ENCODE data around the gene RASSF5.

The RASSF5 gene, protein sequence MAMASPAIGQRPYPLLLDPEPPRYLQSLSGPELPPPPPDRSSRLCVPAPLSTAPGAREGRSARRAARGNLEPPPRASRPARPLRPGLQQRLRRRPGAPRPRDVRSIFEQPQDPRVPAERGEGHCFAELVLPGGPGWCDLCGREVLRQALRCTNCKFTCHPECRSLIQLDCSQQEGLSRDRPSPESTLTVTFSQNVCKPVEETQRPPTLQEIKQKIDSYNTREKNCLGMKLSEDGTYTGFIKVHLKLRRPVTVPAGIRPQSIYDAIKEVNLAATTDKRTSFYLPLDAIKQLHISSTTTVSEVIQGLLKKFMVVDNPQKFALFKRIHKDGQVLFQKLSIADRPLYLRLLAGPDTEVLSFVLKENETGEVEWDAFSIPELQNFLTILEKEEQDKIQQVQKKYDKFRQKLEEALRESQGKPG

GRCh38 chr1:206507284-206508129 lies at the start of gene RASSF5:
Gene RASSF5 (plus strand): TSS chr1:206507531. CDS start chr1:206507603, 72 bp downstream.
- H3K27ac ChIP-seq (ENCODE audit: low read depth, low read length), result no peak within 1 kb of the TSS
- peak within 1 kb of the TSS; percentile 73 for H3K4me3 ChIP-seq (ENCODE audit: low read depth, low read length)
- H3K36me3 ChIP-seq (ENCODE audit: control insufficient read depth, insufficient read depth, low read length), result no peaks in the 10 kb centered on the region
- H3K9me3 ChIP-seq (ENCODE audit: control insufficient read depth, insufficient read depth, low read depth, low read length), result no peaks in the 10 kb centered on the region
- peak within 1 kb of the TSS; percentile 49 for H3K9ac ChIP-seq (ENCODE audit: low read length)
- H3K27me3 ChIP-seq (ENCODE audit: control insufficient read depth, insufficient read depth, low read length), result peaks cover 91% of the 10 kb centered on the region
- H3K4me1 ChIP-seq (ENCODE audit: control insufficient read depth, insufficient read depth, low read length), result peaks cover 11% of the 10 kb centered on the region; the same call in 1 of the 2 replicates

GRCh38 chr1:206459703-206460102 lies 47.6 kb upstream of the RASSF5 start:
- no peaks in the 10 kb centered on the region for H3K27me3 ChIP-seq (ENCODE audit: control insufficient read depth, insufficient read depth, low read length)
- no peak overlapping the region for H3K4me3 ChIP-seq (ENCODE audit: low read depth, low read length)
- no peak overlapping the region for H3K9ac ChIP-seq (ENCODE audit: low read length)
- peaks cover 58% of the 10 kb centered on the region for H3K36me3 ChIP-seq (ENCODE audit: control insufficient read depth, insufficient read depth, low read length)
- H3K4me1 ChIP-seq (ENCODE audit: control insufficient read depth, insufficient read depth, low read length), result peaks cover 13% of the 10 kb centered on the region
- H3K9me3 ChIP-seq (ENCODE audit: control insufficient read depth, insufficient read depth, low read depth, low read length), result no peaks in the 10 kb centered on the region
- no peak overlapping the region for H3K27ac ChIP-seq (ENCODE audit: low read depth, low read length)

DNA sequence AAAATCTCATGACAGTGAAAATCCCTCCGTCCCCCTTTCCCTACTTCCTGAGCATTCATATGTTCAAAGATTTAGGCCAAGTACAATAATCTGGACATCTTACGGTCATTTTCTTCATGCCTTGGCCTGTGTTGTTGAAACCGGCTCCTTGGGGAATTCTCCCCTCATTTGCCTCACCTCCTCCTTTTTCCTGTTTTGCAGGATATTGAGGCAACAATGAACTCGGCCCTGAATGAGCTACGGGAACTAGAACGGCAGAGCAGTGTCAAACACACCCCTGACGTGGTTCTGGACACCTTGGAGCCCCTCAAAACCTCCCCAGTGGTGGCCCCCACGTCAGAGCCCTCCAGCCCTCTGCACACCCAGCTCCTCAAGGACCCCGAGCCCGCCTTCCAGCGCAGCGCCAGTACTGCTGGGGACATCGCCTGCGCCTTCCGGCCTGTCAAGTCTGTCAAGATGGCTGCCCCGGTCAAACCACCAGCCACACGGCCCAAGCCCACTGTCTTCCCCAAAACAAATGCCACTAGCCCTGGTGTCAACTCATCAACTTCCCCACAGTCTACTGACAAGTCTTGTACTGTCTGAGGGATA lies 46.4 kb upstream of the RASSF5 start:
- H3K9me3 ChIP-seq (ENCODE audit: control insufficient read depth, insufficient read depth, low read depth, low read length), result no peaks in the 10 kb centered on the region
- no peak overlapping the region for H3K27ac ChIP-seq (ENCODE audit: low read depth, low read length)
- H3K4me1 ChIP-seq (ENCODE audit: control insufficient read depth, insufficient read depth, low read length), result peaks cover 4% of the 10 kb centered on the region; the same call in 1 of the 2 replicates
- no peak overlapping the region for H3K9ac ChIP-seq (ENCODE audit: low read length)
- no peaks in the 10 kb centered on the region for H3K27me3 ChIP-seq (ENCODE audit: control insufficient read depth, insufficient read depth, low read length)
- H3K4me3 ChIP-seq (ENCODE audit: low read depth, low read length), result no peak overlapping the region
- peaks cover 46% of the 10 kb centered on the region for H3K36me3 ChIP-seq (ENCODE audit: control insufficient read depth, insufficient read depth, low read length)

GRCh38 chr1:206461602-206462455 lies 45.5 kb upstream of the RASSF5 start:
- H3K4me1 ChIP-seq (ENCODE audit: control insufficient read depth, insufficient read depth, low read length), result peaks cover 1% of the 10 kb centered on the region; the same call in 1 of the 2 replicates
- 0 out of 2 replicates have a peak, but pooled peaks cover under 1% of the 10 kb centered on the region for H3K27me3 ChIP-seq (ENCODE audit: control insufficient read depth, insufficient read depth, low read length)
- no peaks in the 10 kb centered on the region for H3K9me3 ChIP-seq (ENCODE audit: control insufficient read depth, insufficient read depth, low read depth, low read length)
- H3K36me3 ChIP-seq (ENCODE audit: control insufficient read depth, insufficient read depth, low read length), result peaks cover 44% of the 10 kb centered on the region
- H3K27ac ChIP-seq (ENCODE audit: low read depth, low read length), result no peak overlapping the region
- no peak overlapping the region for H3K9ac ChIP-seq (ENCODE audit: low read length)
- H3K4me3 ChIP-seq (ENCODE audit: low read depth, low read length), result no peak overlapping the region

- Histone ChIP-seq H3K27me3 (ENCODE audit: control insufficient read depth, insufficient read depth, low read length) (0 out of 2 replicates have a peak, but pooled peaks cover 3% of the 10 kb centered on the region), H3K27ac (ENCODE audit: low read depth, low read length) (no peak overlapping the region), H3K9me3 (ENCODE audit: control insufficient read depth, insufficient read depth, low read depth, low read length) (no peaks in the 10 kb centered on the region), H3K4me3 (ENCODE audit: low read depth, low read length) (no peak overlapping the region), H3K4me1 (ENCODE audit: control insufficient read depth, insufficient read depth, low read length) (peaks cover 3% of the 10 kb centered on the region), H3K36me3 (ENCODE audit: control insufficient read depth, insufficient read depth, low read length) (peaks cover 35% of the 10 kb centered on the region), H3K9ac (ENCODE audit: low read length) (no peak overlapping the region)
Observed at GRCh38 chr1:206463137-206463536, 44.2 kb upstream of the RASSF5 start.

DNA sequence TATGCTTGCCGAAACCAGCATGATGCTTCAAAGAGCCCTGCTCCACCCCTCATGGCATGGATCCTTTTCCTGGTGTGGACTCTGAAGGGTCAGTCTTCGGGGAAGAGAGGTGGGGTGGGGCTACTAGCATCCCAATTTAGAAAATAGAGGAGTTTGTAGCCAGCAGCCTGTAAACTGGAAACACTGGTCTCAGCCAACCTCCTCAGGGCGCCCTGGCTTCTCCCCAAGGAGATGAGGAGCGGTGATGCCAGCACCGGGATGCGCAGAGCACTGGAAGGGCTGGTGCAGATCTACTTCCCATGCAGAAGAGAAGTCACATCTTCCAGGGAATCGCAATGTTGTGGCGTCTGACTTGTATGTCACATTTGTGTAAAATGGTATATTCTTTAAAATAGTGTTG lies 43.4 kb upstream of the RASSF5 start:
- H3K4me3 ChIP-seq (ENCODE audit: low read depth, low read length), result no peak overlapping the region
- H3K36me3 ChIP-seq (ENCODE audit: control insufficient read depth, insufficient read depth, low read length), result peaks cover 27% of the 10 kb centered on the region
- peaks cover 8% of the 10 kb centered on the region for H3K4me1 ChIP-seq (ENCODE audit: control insufficient read depth, insufficient read depth, low read length)
- no peak overlapping the region for H3K27ac ChIP-seq (ENCODE audit: low read depth, low read length)
- no peaks in the 10 kb centered on the region for H3K9me3 ChIP-seq (ENCODE audit: control insufficient read depth, insufficient read depth, low read depth, low read length)
- H3K9ac ChIP-seq (ENCODE audit: low read length), result no peak overlapping the region
- H3K27me3 ChIP-seq (ENCODE audit: control insufficient read depth, insufficient read depth, low read length), result 0 out of 2 replicates have a peak, but pooled peaks cover 6% of the 10 kb centered on the region

DNA sequence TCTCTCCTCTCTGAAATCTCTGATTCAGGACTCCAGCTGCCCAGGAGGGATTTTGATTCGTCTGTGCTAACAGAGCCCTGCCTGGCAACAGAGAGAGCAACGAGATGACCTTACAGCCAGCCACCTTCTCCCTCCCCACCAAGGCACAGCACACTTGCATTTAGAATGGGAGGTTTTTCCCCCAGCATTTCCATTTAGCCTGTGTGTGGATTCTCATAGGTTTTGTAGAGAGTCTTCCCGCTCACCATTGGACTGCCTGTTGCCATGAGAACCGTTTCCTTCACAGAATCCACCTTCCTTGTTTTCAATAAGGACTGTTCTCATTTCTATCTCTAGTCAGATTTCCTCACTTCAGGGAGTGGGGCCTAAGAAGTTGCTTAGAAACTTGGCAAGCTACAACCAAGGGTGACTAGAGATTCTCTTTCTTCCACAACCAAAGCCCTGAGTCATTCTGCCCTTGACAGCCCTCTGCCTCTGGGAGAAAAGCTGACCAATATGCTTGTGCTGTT lies 42.8 kb upstream of the RASSF5 start:
- Histone ChIP-seq H3K9me3 (ENCODE audit: control insufficient read depth, insufficient read depth, low read depth, low read length) (no peaks in the 10 kb centered on the region), H3K27me3 (ENCODE audit: control insufficient read depth, insufficient read depth, low read length) (0 out of 2 replicates have a peak, but pooled peaks cover 6% of the 10 kb centered on the region), H3K36me3 (ENCODE audit: control insufficient read depth, insufficient read depth, low read length) (peaks cover 22% of the 10 kb centered on the region), H3K4me1 (ENCODE audit: control insufficient read depth, insufficient read depth, low read length) (peaks cover 10% of the 10 kb centered on the region), H3K9ac (ENCODE audit: low read length) (no peak overlapping the region), H3K4me3 (ENCODE audit: low read depth, low read length) (no peak overlapping the region), H3K27ac (ENCODE audit: low read depth, low read length) (no peak overlapping the region)

GRCh38 chr1:206465951-206466350 lies 41.4 kb upstream of the RASSF5 start:
- Histone ChIP-seq H3K4me1 (ENCODE audit: control insufficient read depth, insufficient read depth, low read length) (peaks cover 23% of the 10 kb centered on the region), H3K27ac (ENCODE audit: low read depth, low read length) (no peak overlapping the region), H3K36me3 (ENCODE audit: control insufficient read depth, insufficient read depth, low read length) (peaks cover 14% of the 10 kb centered on the region), H3K27me3 (ENCODE audit: control insufficient read depth, insufficient read depth, low read length) (0 out of 2 replicates have a peak, but pooled peaks cover 6% of the 10 kb centered on the region), H3K4me3 (ENCODE audit: low read depth, low read length) (no peak overlapping the region), H3K9me3 (ENCODE audit: control insufficient read depth, insufficient read depth, low read depth, low read length) (no peaks in the 10 kb centered on the region), H3K9ac (ENCODE audit: low read length) (no peak overlapping the region)

- H3K36me3 ChIP-seq (ENCODE audit: control insufficient read depth, insufficient read depth, low read length), result peaks cover 6% of the 10 kb centered on the region; the same call in 1 of the 2 replicates
- H3K27ac ChIP-seq (ENCODE audit: low read depth, low read length), result no peak overlapping the region
- peaks cover 34% of the 10 kb centered on the region for H3K4me1 ChIP-seq (ENCODE audit: control insufficient read depth, insufficient read depth, low read length)
- H3K9ac ChIP-seq (ENCODE audit: low read length), result no peak overlapping the region
- H3K27me3 ChIP-seq (ENCODE audit: control insufficient read depth, insufficient read depth, low read length), result 0 out of 2 replicates have a peak, but pooled peaks cover 6% of the 10 kb centered on the region
- H3K9me3 ChIP-seq (ENCODE audit: control insufficient read depth, insufficient read depth, low read depth, low read length), result no peaks in the 10 kb centered on the region
- no peak overlapping the region for H3K4me3 ChIP-seq (ENCODE audit: low read depth, low read length)
Observed at GRCh38 chr1:206466840-206467649, 40.3 kb upstream of the RASSF5 start.

All from HUES6 (cell line).